H1 (cell line): ENCODE results near the gene SLC6A3. TPM values are rescaled to one million over a fixed set of nuclear protein-coding genes. Genes with fewer than 3 reads are reported as not detected.
A peak's percentile ranks its signal among the peaks of the same experiment; 100 is the strongest.

Experiments used
- CTCF ChIA-PET: fragments of 300-600 bp; sonication (Branson Sonifier 250); formaldehyde crosslinking; loops from one replicate; lab custom pipeline; 2021; ENCODE audit not compliant: partially characterized antibody; lab: Charles Lee
- POLR2A ChIA-PET: fragments of 300-600 bp; sonication (Branson Sonifier 250); formaldehyde crosslinking; loops from one replicate; lab custom pipeline; 2021; ENCODE audit warnings: inconsistent platforms; ENCODE audit not compliant: partially characterized antibody; lab: Charles Lee
- DNase-seq, 2 experiments: peaks; one replicate each; pipeline versions ENCODE4 v3.0.0 to v3.0.0-alpha.2; 2010 to 2022; ENCODE audit warnings: low spot score in 2 of 2, low read depth in 1 of 2, mixed read lengths in 1 of 2
- FAIRE-seq: peaks from 2 replicates; lab custom pipeline; 2011; peaks lifted over from hg19 to GRCh38; lab: Jason Lieb, UNC
- H2AFZ ChIP-seq: 2 replicates; pipeline ENCODE4 v1.8.1; 2012; ENCODE audit warnings: low read length, inconsistent platforms
- H2AK5ac ChIP-seq: 2 replicates; pipeline ENCODE4 v1.6.1; 2013; ENCODE audit warnings: low read depth, low read length
- H2BK120ac ChIP-seq: replicated peaks from 2 replicates; pipeline ENCODE3; 2013; ENCODE audit warnings: low read depth, low read length, inconsistent platforms
- H2BK12ac ChIP-seq: 2 replicates; pipeline ENCODE4 v1.6.1; 2013; ENCODE audit warnings: low read depth, low read length
- H2BK15ac ChIP-seq: 2 replicates; pipeline ENCODE4 v1.6.1; 2013; ENCODE audit warnings: low read length
- H2BK20ac ChIP-seq: 2 replicates; pipeline ENCODE4 v1.6.1; 2013; ENCODE audit warnings: low read length
- H2BK5ac ChIP-seq: 2 replicates; pipeline ENCODE4 v1.6.1; 2013; ENCODE audit warnings: low read depth, low read length
- H3K14ac ChIP-seq: 2 replicates; pipeline ENCODE4 v1.6.1; 2013; ENCODE audit warnings: inconsistent platforms; ENCODE audit not compliant: insufficient read length
- H3K18ac ChIP-seq: 2 replicates; pipeline ENCODE4 v1.6.1; 2013; ENCODE audit warnings: low read length; ENCODE audit errors: extremely low read depth
- H3K23ac ChIP-seq: 2 replicates; pipeline ENCODE4 v1.6.1; 2013; ENCODE audit warnings: inconsistent platforms; ENCODE audit not compliant: insufficient read length
- H3K23me2 ChIP-seq: 2 replicates; pipeline ENCODE4 v1.6.1; 2013; ENCODE audit warnings: low read depth, low read length
- H3K27ac ChIP-seq: 2 replicates; pipeline ENCODE4 v1.6.1; 2011; ENCODE audit warnings: low read depth, low read length, inconsistent platforms
- H3K27me3 ChIP-seq, 4 experiments: replicated peaks in 1 of 4; 1 replicate in 1 of 4; 2 replicates in 3 of 4; pipeline versions ENCODE4 v1.6.1 to v1.8.1; 2011 to 2013; ENCODE audit warnings: low read length in 3 of 4, mild to moderate bottlenecking in 3 of 4, inconsistent platforms in 2 of 4, mixed read lengths in 2 of 4, moderate library complexity in 1 of 4; ENCODE audit not compliant: control insufficient read depth in 3 of 4, insufficient read depth in 3 of 4; ENCODE audit errors: extremely low read depth in 1 of 4
- H3K36me3 ChIP-seq, 4 experiments: 2 replicates each; pipeline versions ENCODE4 v1.6.1 to v1.8.1; 2011 to 2013; ENCODE audit warnings: mild to moderate bottlenecking in 4 of 4, low read length in 3 of 4, moderate library complexity in 2 of 4, control low read depth in 1 of 4, inconsistent platforms in 1 of 4; ENCODE audit not compliant: insufficient read depth in 4 of 4, control insufficient read depth in 2 of 4
- H3K4ac ChIP-seq: replicated peaks from 2 replicates; pipeline ENCODE3; 2013; ENCODE audit warnings: low read length, low read depth, mixed read lengths, inconsistent platforms; ENCODE audit not compliant: insufficient read length
- H3K4me1 ChIP-seq, 4 experiments: replicated peaks in 1 of 4; 1 replicate in 1 of 4; 2 replicates in 3 of 4; pipeline versions ENCODE4 v1.6.1 to v1.8.1; 2011 to 2013; ENCODE audit warnings: low read length in 3 of 4, inconsistent platforms in 2 of 4, mixed read lengths in 1 of 4; ENCODE audit not compliant: insufficient read depth in 4 of 4, control insufficient read depth in 3 of 4
- H3K4me2 ChIP-seq, 2 experiments: 2 replicates each; pipeline versions ENCODE4 v1.6.1 to v1.8.1; 2011 to 2013; ENCODE audit warnings: low read depth in 2 of 2, low read length in 2 of 2, control low read depth in 1 of 2, inconsistent platforms in 1 of 2, mild to moderate bottlenecking in 1 of 2; ENCODE audit not compliant: insufficient read depth in 1 of 2
- H3K4me3 ChIP-seq, 4 experiments: fragments of 200-600, 300-600 bp in 1 of 4; sonication (generic), shearing (Covaris generic), sonication (Bioruptor Twin) in 1 of 4; 2 replicates each; pipeline versions ENCODE4 v1.5.1 to v1.8.1; 2011 to 2016; ENCODE audit warnings: low read length in 4 of 4, low read depth in 3 of 4, control low read depth in 2 of 4, inconsistent platforms in 2 of 4, mild to moderate bottlenecking in 2 of 4, mixed read lengths in 1 of 4, moderate library complexity in 1 of 4; ENCODE audit not compliant: insufficient read depth in 2 of 4; ENCODE audit errors: extremely low read depth in 1 of 4
- H3K56ac ChIP-seq: replicated peaks from 2 replicates; pipeline ENCODE3; 2013; ENCODE audit warnings: low read depth, mild to moderate bottlenecking, mixed read lengths, low read length, inconsistent platforms; ENCODE audit not compliant: insufficient read length
- H3K79me1 ChIP-seq: 2 replicates; pipeline ENCODE4 v1.6.1; 2013; ENCODE audit warnings: low read depth, low read length, control low read depth
- H3K79me2 ChIP-seq, 2 experiments: 2 replicates each; pipeline versions ENCODE4 v1.6.1 to v1.8.1; 2012 to 2013; ENCODE audit warnings: low read length in 2 of 2, mild to moderate bottlenecking in 2 of 2, inconsistent platforms in 1 of 2; ENCODE audit not compliant: insufficient read depth in 2 of 2, control insufficient read depth in 1 of 2
- H3K9ac ChIP-seq, 4 experiments: replicated peaks in 1 of 4; 1 replicate in 1 of 4; 2 replicates in 3 of 4; pipeline versions ENCODE4 v1.6.1 to v1.8.1; 2011 to 2013; ENCODE audit warnings: low read depth in 3 of 4, low read length in 3 of 4, control low read depth in 2 of 4, mild to moderate bottlenecking in 2 of 4, moderate library complexity in 2 of 4, inconsistent platforms in 1 of 4; ENCODE audit errors: extremely low read depth in 1 of 4
- H3K9me3 ChIP-seq, 2 experiments: 2 replicates each; pipeline versions ENCODE4 v1.6.1 to v1.8.1; 2012 to 2013; ENCODE audit warnings: mild to moderate bottlenecking in 2 of 2, moderate library complexity in 2 of 2, control low read depth in 1 of 2, inconsistent platforms in 1 of 2, low read depth in 1 of 2, low read length in 1 of 2, mixed read lengths in 1 of 2; ENCODE audit not compliant: insufficient read depth in 2 of 2
- H4K20me1 ChIP-seq, 2 experiments: replicated peaks in 1 of 2; 2 replicates each; pipeline versions ENCODE3 to v1.8.1; 2011 to 2013; ENCODE audit warnings: inconsistent platforms in 2 of 2, low read length in 2 of 2, mild to moderate bottlenecking in 1 of 2; ENCODE audit not compliant: insufficient read depth in 2 of 2, control insufficient read depth in 1 of 2
- H4K5ac ChIP-seq: 2 replicates; pipeline ENCODE4 v1.6.1; 2013; ENCODE audit warnings: low read length, low read depth, mixed read lengths, inconsistent platforms; ENCODE audit not compliant: insufficient read length
- H4K8ac ChIP-seq: 2 replicates; pipeline ENCODE4 v1.8.0; 2013; ENCODE audit warnings: mild to moderate bottlenecking, moderate library complexity, low read length, inconsistent platforms; ENCODE audit not compliant: insufficient read depth; ENCODE audit errors: extremely low read depth
- H4K91ac ChIP-seq: replicated peaks from 2 replicates; pipeline ENCODE3; 2013; ENCODE audit warnings: low read length, mixed read lengths, inconsistent platforms; ENCODE audit not compliant: insufficient read length
- CHD2 ChIP-seq: IDR thresholded peaks from 2 replicates; pipeline ENCODE4 v1.6.1; 2012; ENCODE audit warnings: low read length, improper control_type of control experiment
- FOSL1 ChIP-seq: IDR thresholded peaks from 2 replicates; pipeline ENCODE4 v1.6.1; 2011; ENCODE audit warnings: mild to moderate bottlenecking, low read depth, low read length, moderate library complexity; ENCODE audit not compliant: insufficient read depth
- GABPA ChIP-seq: IDR thresholded peaks from 2 replicates; pipeline ENCODE4 v1.6.1; 2011; ENCODE audit warnings: mild to moderate bottlenecking, low read length, moderate library complexity, borderline replicate concordance; ENCODE audit not compliant: insufficient read depth
- HDAC2 ChIP-seq, 2 experiments: fragments of 300-600 bp in 1 of 2; sonication (generic) in 1 of 2; IDR thresholded peaks; 2 replicates each; pipeline ENCODE4 v1.6.1; 2011 to 2012; ENCODE audit warnings: low read depth in 2 of 2, low read length in 2 of 2, mild to moderate bottlenecking in 2 of 2, moderate library complexity in 2 of 2, borderline replicate concordance in 1 of 2, inconsistent platforms in 1 of 2
- KDM4A ChIP-seq: IDR thresholded peaks from one replicate; pipeline ENCODE4 v1.7.1; 2012; ENCODE audit warnings: low read depth, mild to moderate bottlenecking, moderate library complexity, low read length, inconsistent platforms; ENCODE audit not compliant: severe bottlenecking
- POLR2A ChIP-seq, 2 experiments: IDR thresholded peaks; 1 replicate in 1 of 2; 2 replicates in 1 of 2; pipeline ENCODE4 v1.6.1; 2011; ENCODE audit warnings: low read depth in 2 of 2, low read length in 2 of 2, mild to moderate bottlenecking in 2 of 2; ENCODE audit errors: control extremely low read depth in 1 of 2
- SP1 ChIP-seq: IDR thresholded peaks from 2 replicates; pipeline ENCODE4 v1.6.1; 2011; ENCODE audit warnings: low read depth, low read length
- WGBS, 2 experiments: shearing (Covaris generic) in 1 of 2; methylation state at CpG; one replicate each; pipeline versions ENCODE4 v1.1.6 to v1.1.7; 2013 to 2015; ENCODE audit warnings: low lambda C conversion rate in 2 of 2, mixed read lengths in 2 of 2, inconsistent platforms in 1 of 2, low coverage in 1 of 2, missing lambda C conversion rate in 1 of 2; ENCODE audit not compliant: insufficient replicate concordance in 2 of 2, insufficient coverage in 1 of 2, insufficient read length in 1 of 2; ENCODE audit errors: extremely low coverage in 1 of 2, missing lambda C conversion rate in 1 of 2; 5-methylcytosine and 5-hydroxymethylcytosine counted together
- polyA plus RNA-seq, 7 experiments: library from polyadenylated mRNA; depleted of rRNA in 3 of 7; stranded (reverse) in 5 of 7; unstranded in 2 of 7; fragments of >200 nt in 5 of 7; fragments of 200-250 nt in 2 of 7; gene quantifications; 1 replicate in 5 of 7; 2 replicates in 1 of 7; 4 replicates in 1 of 7; pipeline versions ENCODE4 v1.2.1 to v1.2.3, GENCODE V29; 2011 to 2013; ENCODE audit warnings: missing spikeins in 2 of 7, mixed read lengths in 2 of 7
- total RNA-seq: library from RNA; stranded (reverse); fragmentation: NEBNext Ultra II Directional; extraction: Animal tissue kit (Norgen Biotek cat#: 25700); gene quantifications from 2 replicates; pipeline ENCODE4 v1.2.1, GENCODE V29; 2021

The SLC6A3 gene
- total and polyA plus RNA-seq, 2 of the 8 experiments (the other 6 are each of a cell fraction or from before 2014, with no cell fraction given) = 0.48 to 0.91 TPM

DNA sequence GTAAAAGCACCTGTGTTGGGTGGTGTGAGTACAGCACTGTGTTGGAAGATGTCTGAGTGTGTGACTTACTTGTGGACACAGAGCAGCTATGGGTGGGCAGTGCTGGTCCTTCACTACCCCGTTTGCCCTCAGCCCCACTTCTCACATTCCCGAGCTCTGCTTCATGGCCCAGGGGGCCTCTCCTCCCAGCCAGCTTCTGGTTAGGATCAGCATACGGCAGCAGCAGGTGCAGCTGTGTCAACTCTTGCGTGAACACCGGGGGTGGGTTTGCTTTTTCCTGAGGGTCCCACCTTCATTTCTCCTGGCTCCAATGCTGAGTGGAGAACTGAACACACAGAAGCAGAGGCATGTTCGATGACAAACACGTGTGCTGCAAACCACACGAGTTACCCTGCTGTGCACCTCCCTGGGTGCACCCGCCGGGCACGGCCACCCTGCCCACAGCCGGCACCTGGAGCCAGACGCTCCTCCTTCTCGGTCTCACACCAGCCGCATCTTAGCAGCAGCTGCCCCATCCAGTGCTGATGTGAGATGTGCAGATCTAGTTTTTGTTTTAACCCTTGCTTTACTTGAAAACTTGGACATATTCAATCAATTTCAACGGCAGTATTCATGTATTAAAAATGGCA is 14.9 kb upstream of the SLC6A3 start:
- no peak overlapping the region for H3K23ac ChIP-seq
- ChIA-PET CTCF (no interaction called here), POLR2A (interaction anchor here (0.9 to 1.5 kb wide), 7 partner anchors 9 to 80 kb away, joined by 3 to 8 read pairs (median 4); no protein-coding TSS in a partner anchor)
- no peak overlapping the region for H2BK120ac ChIP-seq
- H2AK5ac ChIP-seq = no peak overlapping the region
- H3K27me3 ChIP-seq = no peaks in the 10 kb centered on the region; a peak in 1 of 7 replicates
- no peak overlapping the region for H3K9ac ChIP-seq
- DNase-seq (no peak), FAIRE-seq (no peak)
- no peak overlapping the region for H3K4ac ChIP-seq
- no peak overlapping the region for H2BK12ac ChIP-seq
- H3K4me3 ChIP-seq = no peak overlapping the region
- H2BK20ac ChIP-seq = no peak overlapping the region
- H3K9me3 ChIP-seq = peaks cover 28 to 47% of the 10 kb centered on the region in 2 experiments
- no peak overlapping the region for H4K5ac ChIP-seq
- TF ChIP-seq SP1 (no peak), CHD2 (no peak), POLR2A (IDR thresholded peaks at IDR 0.05; ENCODE audit: control extremely low read depth in 1 of 2, low read depth in 2 of 2, low read length in 2 of 2) (peak in 1 of 2 experiments; percentile 38; a peak in 1 of 3 replicates), HDAC2 (IDR thresholded peaks at IDR 0.05; ENCODE audit: borderline replicate concordance in 1 of 2, low read depth in 2 of 2, low read length in 2 of 2) (no peak), GABPA (no peak), FOSL1 (no peak), KDM4A (no peak)
- H3K18ac ChIP-seq = no peak overlapping the region
- H4K91ac ChIP-seq = no peak overlapping the region
- H3K27ac ChIP-seq = no peak overlapping the region
- no peak overlapping the region for H3K4me2 ChIP-seq
- no peak overlapping the region for H2BK15ac ChIP-seq
- no peaks in the 10 kb centered on the region for H3K4me1 ChIP-seq
- H3K56ac ChIP-seq = no peak overlapping the region
- no peak overlapping the region for H2AFZ ChIP-seq
- no peaks in the 10 kb centered on the region for H3K23me2 ChIP-seq
- H3K14ac ChIP-seq = no peak overlapping the region
- H3K79me1 ChIP-seq = peaks cover 5% of the 10 kb centered on the region; the same call in 1 of the 2 replicates
- H4K8ac ChIP-seq = no peak overlapping the region
- no peak overlapping the region for H2BK5ac ChIP-seq
- H4K20me1 ChIP-seq = peaks cover 0 to 10% of the 10 kb centered on the region in 2 experiments
- peaks cover 9 to 73% (median 55%) of the 10 kb centered on the region in 4 experiments; a peak in 7 of 8 replicates for H3K36me3 ChIP-seq
- 90% methylated on average over 16 of the region's 16 CpGs; no CpG with 5 or more reads in 1 of the 2 experiments for WGBS, 2 experiments
- peaks cover 0 to 3% of the 10 kb centered on the region in 2 experiments; a peak in 1 of 4 replicates for H3K79me2 ChIP-seq
